OCI-LY7 (cell line): ENCODE measurements around the gene GAB3. TPM values are rescaled to one million over a fixed set of nuclear protein-coding genes. Genes with fewer than 3 reads are reported as not detected.

Source experiments
- BruUV-seq: library from RNA; stranded (reverse); fragments of 400-500 nt; replicated peaks from 2 replicates; lab custom pipeline; 2021; lab: Mats Ljungman, UMichigan
- CTCF ChIA-PET: fragments of 300-600 bp; sonication (Branson Sonifier 250); formaldehyde crosslinking; loops from one replicate; lab custom pipeline; 2022; ENCODE audit warnings: antibody characterized with exemption; ENCODE audit not compliant: unreplicated experiment; lab: Charles Lee
- POLR2A ChIA-PET: fragments of 300-600 bp; sonication (Branson Sonifier 250); formaldehyde crosslinking; loops from one replicate; lab custom pipeline; 2022; ENCODE audit warnings: antibody characterized with exemption; lab: Charles Lee
- DNase-seq: peaks from one replicate; pipeline ENCODE4 v3.0.0-alpha.2; 2015; ENCODE audit warnings: low spot score
- H2AFZ ChIP-seq: fragments of 200-600 bp; sonication (generic), shearing (Covaris generic); 2 replicates; pipeline ENCODE4 v1.6.1; 2014; ENCODE audit warnings: mild to moderate bottlenecking, antibody characterized with exemption, low read length, moderate library complexity
- H3K27ac ChIP-seq: fragments of 200-600 bp; sonication (generic); 2 replicates; pipeline ENCODE4 v1.5.1; 2014; ENCODE audit warnings: mixed run types, low read depth, mild to moderate bottlenecking, moderate library complexity, low read length, inconsistent platforms; ENCODE audit not compliant: poor library complexity, severe bottlenecking
- H3K36me3 ChIP-seq: fragments of 200-600 bp; sonication (generic); 2 replicates; pipeline ENCODE4 v1.6.1; 2014; ENCODE audit warnings: mild to moderate bottlenecking, antibody characterized with exemption, low read length, moderate library complexity, mixed read lengths; ENCODE audit not compliant: insufficient read depth
- H3K4me1 ChIP-seq: fragments of 200-600 bp; sonication (generic); 2 replicates; pipeline ENCODE4 v1.5.1; 2014; ENCODE audit warnings: mild to moderate bottlenecking, low read length; ENCODE audit not compliant: insufficient read depth, poor library complexity, severe bottlenecking
- H3K4me2 ChIP-seq: fragments of 200-600 bp; sonication (generic); 2 replicates; pipeline ENCODE4 v1.6.1; 2014; ENCODE audit warnings: mild to moderate bottlenecking, low read length
- H3K4me3 ChIP-seq: fragments of 200-600 bp; sonication (generic); 2 replicates; pipeline ENCODE4 v1.5.1; 2014; ENCODE audit warnings: mild to moderate bottlenecking, low read depth, low read length; ENCODE audit not compliant: poor library complexity, severe bottlenecking
- H3K79me2 ChIP-seq: fragments of 200-600 bp; sonication (generic); 2 replicates; pipeline ENCODE4 v1.6.1; 2016; ENCODE audit warnings: low read depth, mild to moderate bottlenecking, low read length, moderate library complexity, mixed read lengths; ENCODE audit not compliant: insufficient read depth
- H3K9me2 ChIP-seq: fragments of 200-600 bp; sonication (generic); 2 replicates; pipeline ENCODE4 v1.6.1; 2016; ENCODE audit warnings: mild to moderate bottlenecking, low read length, mixed read lengths; ENCODE audit not compliant: insufficient read depth
- H3K9me3 ChIP-seq: fragments of 200-600 bp; sonication (generic); 2 replicates; pipeline ENCODE4 v1.6.1; 2014; ENCODE audit warnings: mild to moderate bottlenecking, mixed run types, low read length, mixed read lengths
- H4K20me1 ChIP-seq: fragments of 200-600 bp; sonication (generic); 2 replicates; pipeline ENCODE4 v1.6.1; 2014; ENCODE audit warnings: mild to moderate bottlenecking, antibody characterized with exemption, low read length, moderate library complexity, mixed read lengths; ENCODE audit not compliant: insufficient read depth
- CTCF ChIP-seq: fragments of 200-600 bp; sonication (generic); conservative IDR thresholded peaks from 2 replicates; pipeline ENCODE4 v1.5.1; 2014; ENCODE audit warnings: mild to moderate bottlenecking, antibody characterized with exemption, low read length, moderate library complexity, mixed read lengths
- EZH2phosphoT487 ChIP-seq: fragments of 200-600 bp; sonication (generic); IDR thresholded peaks from 2 replicates; pipeline ENCODE4 v1.6.1; 2018; ENCODE audit warnings: low read depth, borderline replicate concordance, mild to moderate bottlenecking, mixed run types, antibody characterized with exemption, low read length, moderate library complexity, mixed read lengths
- intact Hi-C: fragments of 100-400 bp; cut with micrococcal nuclease; formaldehyde crosslinking; loops from one replicate; pipeline ENCODE4 v1.10.0; 2022; ENCODE audit not compliant: unreplicated experiment
- total RNA-seq, 2 experiments: library from RNA; depleted of rRNA in 1 of 2; stranded (reverse); fragments of >200 nt in 1 of 2; shearing (Covaris generic) in 1 of 2; gene quantifications; 2 replicates each; pipeline ENCODE4 v1.2.3, GENCODE V29; 2014 to 2022

GAB3 gene
- total RNA-seq, 2 experiments from 2014 or later: 0.09 to 0.38 TPM

- H3K4me2 ChIP-seq: no peak overlapping the region
Observed at GRCh38 chrX:154739952-154740465, 10.9 kb downstream of the GAB3 start.

GRCh38 chrX:154738011-154738738, 12.7 kb downstream of the GAB3 start:
- H3K4me1 ChIP-seq: no peaks in the 10 kb centered on the region
- intact Hi-C loops: no loop called here
- CTCF ChIA-PET: no interaction called here

More at GRCh38 chrX:154739952-154740465, 10.9 kb downstream of the GAB3 start:
- Histone ChIP-seq H4K20me1 (no peaks in the 10 kb centered on the region), H3K4me1 (no peaks in the 10 kb centered on the region), H3K9me2 (no peaks in the 10 kb centered on the region), H3K4me3 (no peak overlapping the region), H3K36me3 (no peaks in the 10 kb centered on the region), H3K79me2 (no peaks in the 10 kb centered on the region), H2AFZ (no peak overlapping the region), H3K27ac (no peak overlapping the region), H3K9me3 (no peaks in the 10 kb centered on the region)
- no peak for TF ChIP-seq EZH2phosphoT487
- no peak for TF ChIP-seq CTCF
- BruUV-seq: no TSS peak
- DNase-seq: no peak
- CTCF ChIA-PET: no interaction called here
- intact Hi-C loops: no loop called here
- POLR2A ChIA-PET: interaction anchor here (0.6 kb wide), 1 partner anchor 857 kb away, joined by 4 read pairs; no protein-coding TSS in a partner anchor

More at GRCh38 chrX:154738011-154738738, 12.7 kb downstream of the GAB3 start:
- no TSS peak for BruUV-seq
- no peak for DNase-seq
- Histone ChIP-seq H3K9me3 (no peaks in the 10 kb centered on the region), H3K9me2 (no peaks in the 10 kb centered on the region), H2AFZ (no peak overlapping the region), H4K20me1 (no peaks in the 10 kb centered on the region), H3K4me3 (no peak overlapping the region), H3K36me3 (no peaks in the 10 kb centered on the region), H3K4me2 (no peak overlapping the region), H3K27ac (no peak overlapping the region), H3K79me2 (no peaks in the 10 kb centered on the region)
- POLR2A ChIA-PET: interaction anchor here (0.6 kb wide), 1 partner anchor 66 kb away, joined by 3 read pairs; no protein-coding TSS in a partner anchor
- TF ChIP-seq EZH2phosphoT487 (no peak), CTCF (no peak)
